ENCODE results near the gene ZNF597.
"Not testable (repeated sequence)": the region's sequence is repeated elsewhere in the genome, so short reads cannot be mapped to it uniquely, and the experiment has no call there.

The ZNF597 gene

GRCh38 chr16:3475604-3476375 lies 32.5 kb upstream of the ZNF597 start:
- no peak for DNase-seq (ENCODE audit: low spot score)

GRCh38 chr16:3474870-3475269 lies 31.6 kb upstream of the ZNF597 start:
- not testable (repeated sequence) for DNase-seq (ENCODE audit: low spot score)

GRCh38 chr16:3474136-3474779 lies 31.0 kb upstream of the ZNF597 start:
- DNase-seq (ENCODE audit: low spot score): no peak

GRCh38 chr16:3473596-3473943 lies 30.3 kb upstream of the ZNF597 start:
- DNase-seq (ENCODE audit: low spot score): not testable (repeated sequence)

GRCh38 chr16:3472878-3473595 lies 29.7 kb upstream of the ZNF597 start:
- no peak for DNase-seq (ENCODE audit: low spot score)

GRCh38 chr16:3471518-3472176 lies 28.3 kb upstream of the ZNF597 start:
- no peak for DNase-seq (ENCODE audit: low spot score)

GRCh38 chr16:3470723-3471122 lies 27.4 kb upstream of the ZNF597 start:
- DNase-seq (ENCODE audit: low spot score): no peak

GRCh38 chr16:3469736-3470135 lies 26.4 kb upstream of the ZNF597 start:
- no peak for DNase-seq (ENCODE audit: low spot score)

- DNase-seq (ENCODE audit: low spot score): no peak
Measured at GRCh38 chr16:3468501-3468900, 25.2 kb upstream of the ZNF597 start.

- DNase-seq (ENCODE audit: low spot score): no peak
Measured at GRCh38 chr16:3467921-3468320, 24.6 kb upstream of the ZNF597 start.

GRCh38 chr16:3467182-3467581 lies 23.9 kb upstream of the ZNF597 start:
- DNase-seq (ENCODE audit: low spot score): no peak

GRCh38 chr16:3465911-3466584 lies 22.7 kb upstream of the ZNF597 start:
- DNase-seq (ENCODE audit: low spot score): no peak

GRCh38 chr16:3465301-3465700 lies 22.0 kb upstream of the ZNF597 start:
- no peak for DNase-seq (ENCODE audit: low spot score)

GRCh38 chr16:3461151-3461550 lies 17.8 kb upstream of the ZNF597 start:
- no peak for DNase-seq (ENCODE audit: low spot score)

GRCh38 chr16:3460585-3460984 lies 17.3 kb upstream of the ZNF597 start:
- DNase-seq (ENCODE audit: low spot score): no peak

GRCh38 chr16:3460121-3460520 lies 16.8 kb upstream of the ZNF597 start:
- no peak for DNase-seq (ENCODE audit: low spot score)

GRCh38 chr16:3459401-3460090 lies 16.2 kb upstream of the ZNF597 start:
- DNase-seq (ENCODE audit: low spot score): no peak

- no peak for DNase-seq (ENCODE audit: low spot score)
Measured at GRCh38 chr16:3458852-3459361, 15.6 kb upstream of the ZNF597 start.

- DNase-seq (ENCODE audit: low spot score): no peak
Measured at GRCh38 chr16:3458278-3458851, 15.1 kb upstream of the ZNF597 start.

GRCh38 chr16:3457434-3458252 lies 14.3 kb upstream of the ZNF597 start:
- DNase-seq (ENCODE audit: low spot score): peak; percentile 100
